Measurements from ENCODE around the gene LONP2. TPM values are rescaled to one million over a fixed set of nuclear protein-coding genes. Genes with fewer than 3 reads are reported as not detected.

LONP2 gene
- total RNA-seq, 1 experiment from 2014 or later = 46.8 TPM

DNA sequence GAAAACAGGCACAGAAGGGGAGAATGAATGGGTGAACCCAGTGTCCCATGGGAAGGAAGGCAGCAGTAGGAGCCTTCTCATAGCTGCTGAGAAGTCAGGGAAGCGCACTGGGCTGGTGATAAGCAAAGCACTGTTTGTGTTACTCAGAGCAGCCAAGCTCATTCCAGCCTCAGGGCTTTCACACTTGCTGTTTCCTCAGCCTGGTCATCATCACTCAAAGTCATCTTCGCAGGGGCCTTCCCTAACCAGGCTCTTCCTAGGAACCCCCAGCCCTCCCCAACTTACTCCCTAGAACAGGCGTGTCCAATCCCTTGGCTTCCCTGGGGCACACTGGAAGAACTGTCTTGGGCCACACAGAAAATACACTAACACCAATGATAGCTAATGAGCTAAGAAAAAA lies 32.1 kb upstream of the LONP2 start:
- no peak for TF ChIP-seq FOSL1 (IDR thresholded peaks at IDR 0.05; ENCODE audit: low read depth)
- TF ChIP-seq, protein P1, sequence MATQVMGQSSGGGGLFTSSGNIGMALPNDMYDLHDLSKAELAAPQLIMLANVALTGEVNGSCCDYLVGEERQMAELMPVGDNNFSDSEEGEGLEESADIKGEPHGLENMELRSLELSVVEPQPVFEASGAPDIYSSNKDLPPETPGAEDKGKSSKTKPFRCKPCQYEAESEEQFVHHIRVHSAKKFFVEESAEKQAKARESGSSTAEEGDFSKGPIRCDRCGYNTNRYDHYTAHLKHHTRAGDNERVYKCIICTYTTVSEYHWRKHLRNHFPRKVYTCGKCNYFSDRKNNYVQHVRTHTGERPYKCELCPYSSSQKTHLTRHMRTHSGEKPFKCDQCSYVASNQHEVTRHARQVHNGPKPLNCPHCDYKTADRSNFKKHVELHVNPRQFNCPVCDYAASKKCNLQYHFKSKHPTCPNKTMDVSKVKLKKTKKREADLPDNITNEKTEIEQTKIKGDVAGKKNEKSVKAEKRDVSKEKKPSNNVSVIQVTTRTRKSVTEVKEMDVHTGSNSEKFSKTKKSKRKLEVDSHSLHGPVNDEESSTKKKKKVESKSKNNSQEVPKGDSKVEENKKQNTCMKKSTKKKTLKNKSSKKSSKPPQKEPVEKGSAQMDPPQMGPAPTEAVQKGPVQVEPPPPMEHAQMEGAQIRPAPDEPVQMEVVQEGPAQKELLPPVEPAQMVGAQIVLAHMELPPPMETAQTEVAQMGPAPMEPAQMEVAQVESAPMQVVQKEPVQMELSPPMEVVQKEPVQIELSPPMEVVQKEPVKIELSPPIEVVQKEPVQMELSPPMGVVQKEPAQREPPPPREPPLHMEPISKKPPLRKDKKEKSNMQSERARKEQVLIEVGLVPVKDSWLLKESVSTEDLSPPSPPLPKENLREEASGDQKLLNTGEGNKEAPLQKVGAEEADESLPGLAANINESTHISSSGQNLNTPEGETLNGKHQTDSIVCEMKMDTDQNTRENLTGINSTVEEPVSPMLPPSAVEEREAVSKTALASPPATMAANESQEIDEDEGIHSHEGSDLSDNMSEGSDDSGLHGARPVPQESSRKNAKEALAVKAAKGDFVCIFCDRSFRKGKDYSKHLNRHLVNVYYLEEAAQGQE (IDR thresholded peaks at IDR 0.05; ENCODE audit: low read depth) = no peak
- no peak for TF ChIP-seq ELF1 (IDR thresholded peaks at IDR 0.05; ENCODE audit: borderline replicate concordance, low read depth)
- TF ChIP-seq, protein P2, sequence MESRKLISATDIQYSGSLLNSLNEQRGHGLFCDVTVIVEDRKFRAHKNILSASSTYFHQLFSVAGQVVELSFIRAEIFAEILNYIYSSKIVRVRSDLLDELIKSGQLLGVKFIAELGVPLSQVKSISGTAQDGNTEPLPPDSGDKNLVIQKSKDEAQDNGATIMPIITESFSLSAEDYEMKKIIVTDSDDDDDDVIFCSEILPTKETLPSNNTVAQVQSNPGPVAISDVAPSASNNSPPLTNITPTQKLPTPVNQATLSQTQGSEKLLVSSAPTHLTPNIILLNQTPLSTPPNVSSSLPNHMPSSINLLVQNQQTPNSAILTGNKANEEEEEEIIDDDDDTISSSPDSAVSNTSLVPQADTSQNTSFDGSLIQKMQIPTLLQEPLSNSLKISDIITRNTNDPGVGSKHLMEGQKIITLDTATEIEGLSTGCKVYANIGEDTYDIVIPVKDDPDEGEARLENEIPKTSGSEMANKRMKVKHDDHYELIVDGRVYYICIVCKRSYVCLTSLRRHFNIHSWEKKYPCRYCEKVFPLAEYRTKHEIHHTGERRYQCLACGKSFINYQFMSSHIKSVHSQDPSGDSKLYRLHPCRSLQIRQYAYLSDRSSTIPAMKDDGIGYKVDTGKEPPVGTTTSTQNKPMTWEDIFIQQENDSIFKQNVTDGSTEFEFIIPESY (IDR thresholded peaks at IDR 0.05; ENCODE audit: extremely low read depth, insufficient replicate concordance, low read length) = no peak
- ChIA-PET CTCF (no interaction called here), POLR2A (no interaction called here), RAD21 (ENCODE audit: low non-redundant PET in 1 of 2, low total read pairs in 2 of 2, uncharacterized antibody in 2 of 2, unreplicated experiment in 2 of 2) (no interaction called here)
- H3K36me3 ChIP-seq (ENCODE audit: control insufficient read depth in 1 of 2, insufficient read depth in 2 of 2, low read length in 2 of 2) = no peaks in the 10 kb centered on the region
- no peaks in the 10 kb centered on the region for H4K20me1 ChIP-seq (ENCODE audit: insufficient read depth)
- no peaks in the 10 kb centered on the region for H3K4me1 ChIP-seq (ENCODE audit: control insufficient read depth in 1 of 2, insufficient read depth in 2 of 2, low read length in 2 of 2)
- no peak for ATAC-seq
- H3K27me3 ChIP-seq (ENCODE audit: insufficient read depth, low read length) = no peaks in the 10 kb centered on the region
- H3K27ac ChIP-seq (ENCODE audit: low read depth, low read length) = no peak overlapping the region
- H3K4me2 ChIP-seq (ENCODE audit: low read length) = no peak overlapping the region
- DNase-seq (ENCODE audit: low read depth, low spot score) = no peak
- intact Hi-C loops (cut with micrococcal nuclease) = no loop called here
- H3K79me2 ChIP-seq (ENCODE audit: insufficient read depth, low read length) = no peaks in the 10 kb centered on the region
- no peaks in the 10 kb centered on the region for H3K9me2 ChIP-seq (ENCODE audit: insufficient read depth)
- H3K9ac ChIP-seq (ENCODE audit: low read length) = no peak overlapping the region
- no TSS peak for BruUV-seq (replicated peaks)
- no peaks in the 10 kb centered on the region for H3K9me3 ChIP-seq (ENCODE audit: control insufficient read depth in 1 of 2, insufficient read depth in 1 of 2, low read depth in 1 of 2, low read length in 2 of 2)
- no peak overlapping the region for H3K4me3 ChIP-seq (replicated peaks in 1 of 2; ENCODE audit: low read depth in 1 of 2, low read length in 2 of 2)
- H2AFZ ChIP-seq (ENCODE audit: low read depth, low read length, poor library complexity, severe bottlenecking) = no peak overlapping the region

Data from HCT116 (cell line).